GM19193 (cell line): ENCODE measurements around the gene GPR37L1.

Experiments used
- POLR2A ChIP-seq: IDR thresholded peaks from 4 replicates; pipeline ENCODE4 v1.6.1; 2011; ENCODE audit not compliant: insufficient read depth, insufficient read length; ENCODE audit errors: extremely low read depth

Gene GPR37L1, protein sequence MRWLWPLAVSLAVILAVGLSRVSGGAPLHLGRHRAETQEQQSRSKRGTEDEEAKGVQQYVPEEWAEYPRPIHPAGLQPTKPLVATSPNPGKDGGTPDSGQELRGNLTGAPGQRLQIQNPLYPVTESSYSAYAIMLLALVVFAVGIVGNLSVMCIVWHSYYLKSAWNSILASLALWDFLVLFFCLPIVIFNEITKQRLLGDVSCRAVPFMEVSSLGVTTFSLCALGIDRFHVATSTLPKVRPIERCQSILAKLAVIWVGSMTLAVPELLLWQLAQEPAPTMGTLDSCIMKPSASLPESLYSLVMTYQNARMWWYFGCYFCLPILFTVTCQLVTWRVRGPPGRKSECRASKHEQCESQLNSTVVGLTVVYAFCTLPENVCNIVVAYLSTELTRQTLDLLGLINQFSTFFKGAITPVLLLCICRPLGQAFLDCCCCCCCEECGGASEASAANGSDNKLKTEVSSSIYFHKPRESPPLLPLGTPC

GRCh38 chr1:202122639-202123335, at the start of gene GPR37L1:
Gene GPR37L1, plus strand, starts transcription at chr1:202122917. Its CDS starts 47 bp downstream, at chr1:202122964.
- TF ChIP-seq POLR2A, result no peak

DNA sequence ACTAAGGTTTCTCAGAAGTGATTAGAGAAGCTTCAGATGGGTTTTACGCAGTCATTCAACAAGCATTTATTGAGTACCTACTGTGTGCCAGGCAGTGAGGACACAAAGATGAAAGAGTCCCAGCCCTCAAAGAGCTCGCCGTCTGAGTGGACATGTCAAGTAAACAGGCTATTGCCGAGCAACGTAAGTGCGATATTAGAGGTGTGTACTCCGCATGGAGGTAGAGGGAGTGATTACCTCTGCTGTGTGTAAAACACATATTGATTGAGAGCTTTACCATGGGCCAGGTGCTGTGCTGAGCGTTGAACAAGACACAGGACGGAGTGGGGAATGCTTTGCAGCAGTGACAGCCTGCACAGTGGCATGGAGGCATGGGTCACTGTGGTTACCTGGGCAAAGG, 49.5 kb upstream of the GPR37L1 start:
- TF ChIP-seq POLR2A, result no peak

DNA sequence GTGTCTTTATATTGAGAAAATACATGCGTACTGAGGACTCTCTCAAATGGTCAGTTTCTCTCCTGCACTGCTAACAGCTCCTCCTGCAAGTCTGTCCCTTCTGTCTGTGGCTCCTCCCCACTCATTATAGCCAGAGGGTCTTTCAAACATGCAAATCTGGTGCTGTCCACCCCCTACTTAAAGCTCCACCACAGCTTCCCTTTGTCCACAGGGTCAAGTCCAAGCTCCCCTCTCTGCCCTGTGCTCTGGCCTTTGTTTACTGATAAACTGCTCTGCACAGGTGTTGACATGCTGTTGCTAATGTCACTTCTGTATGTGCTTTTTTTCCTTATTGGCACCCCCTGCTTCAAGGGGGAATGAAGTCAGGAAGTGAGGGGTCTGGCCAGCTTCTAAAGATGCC, 47.7 kb upstream of the GPR37L1 start:
- no peak for TF ChIP-seq POLR2A

DNA sequence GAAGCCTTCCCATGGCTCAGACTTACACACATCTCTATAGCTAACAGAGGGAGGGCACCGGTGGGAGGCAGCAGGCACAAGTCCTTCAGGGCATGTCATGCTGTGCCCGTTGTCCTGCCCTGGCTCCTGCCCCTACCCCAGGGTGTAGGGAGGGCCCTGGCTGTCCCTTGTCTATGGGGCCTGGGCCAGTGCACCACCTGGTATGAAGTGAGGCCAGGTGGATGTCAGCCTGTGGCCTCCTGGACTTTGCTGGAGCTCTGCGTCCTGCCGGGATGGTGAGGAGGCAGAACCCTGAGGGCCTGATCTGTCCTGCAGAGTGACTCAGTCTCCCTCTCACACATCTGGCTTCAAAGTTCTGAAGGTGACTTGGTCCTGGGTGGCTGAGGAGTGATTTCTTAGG, 47.3 kb upstream of the GPR37L1 start:
- no peak for TF ChIP-seq POLR2A

- TF ChIP-seq POLR2A, result no peak
These were observed 46.6 kb upstream of the GPR37L1 start for GRCh38 chr1:202076050-202076511.

DNA sequence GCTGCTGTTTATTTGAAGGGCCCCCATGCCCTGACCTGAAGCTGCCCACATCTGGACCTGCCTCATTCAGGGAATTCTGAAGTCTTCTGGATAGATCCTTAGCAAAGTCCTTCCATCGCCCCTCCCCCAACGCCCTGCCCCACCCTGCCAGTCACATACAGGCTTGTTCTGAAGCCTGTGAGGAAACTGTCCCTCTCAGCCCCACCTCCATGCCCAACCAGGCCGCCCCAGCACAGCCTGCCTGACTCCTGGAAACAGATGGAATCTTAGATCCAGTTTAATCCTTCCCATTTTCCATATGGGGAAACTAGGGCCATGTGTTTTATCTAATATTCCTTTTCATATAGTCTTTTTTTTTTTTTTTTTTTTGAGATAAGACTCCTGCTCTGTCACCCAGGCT, 44.5 kb upstream of the GPR37L1 start:
- no peak for TF ChIP-seq POLR2A

- no peak for TF ChIP-seq POLR2A
These were observed 40.7 kb upstream of the GPR37L1 start for GRCh38 chr1:202081992-202082391.

DNA sequence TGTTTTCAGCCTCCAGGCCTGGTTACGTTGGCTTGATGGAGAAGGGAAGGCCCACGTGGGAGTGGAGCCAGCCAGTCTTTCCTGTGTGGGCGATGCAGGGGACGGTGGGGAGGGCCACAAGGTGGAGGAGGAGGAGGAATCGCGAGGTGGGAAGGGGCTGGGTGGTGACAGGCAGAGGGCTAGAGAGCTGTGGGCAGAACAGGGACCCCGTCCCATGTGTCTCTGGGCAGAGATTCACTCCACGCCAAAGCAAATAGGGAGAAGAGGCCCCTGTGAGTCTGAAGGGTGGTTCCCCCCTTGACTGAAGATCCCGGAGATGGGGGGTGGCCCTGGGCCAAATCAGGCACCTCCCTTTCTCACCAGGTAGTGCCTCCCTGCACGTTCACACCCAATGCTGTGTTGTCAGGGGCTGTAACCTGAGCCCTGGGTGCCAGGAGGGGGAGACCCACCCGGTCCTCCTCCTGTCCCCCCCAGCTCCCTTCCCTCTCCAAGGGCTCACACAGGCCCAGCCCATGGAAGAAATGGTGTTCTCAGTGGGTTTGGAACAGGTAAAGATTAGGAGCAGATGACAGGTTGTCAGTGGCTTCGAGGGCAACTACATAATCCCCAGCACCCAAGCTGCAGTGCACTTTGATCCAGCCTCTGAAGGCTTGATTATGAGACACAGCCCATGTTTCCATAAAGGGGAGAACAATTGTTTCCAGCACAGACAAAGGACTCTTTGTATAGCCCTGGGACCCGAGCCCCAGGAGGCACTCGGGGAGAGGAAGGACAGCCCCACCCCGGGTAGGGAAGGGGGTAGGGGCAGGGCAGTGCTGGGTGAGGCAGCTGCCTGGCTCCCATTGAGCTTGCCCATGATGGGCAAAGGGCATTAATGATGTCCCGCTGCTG, 37.7 kb upstream of the GPR37L1 start:
- TF ChIP-seq POLR2A, result no peak

DNA sequence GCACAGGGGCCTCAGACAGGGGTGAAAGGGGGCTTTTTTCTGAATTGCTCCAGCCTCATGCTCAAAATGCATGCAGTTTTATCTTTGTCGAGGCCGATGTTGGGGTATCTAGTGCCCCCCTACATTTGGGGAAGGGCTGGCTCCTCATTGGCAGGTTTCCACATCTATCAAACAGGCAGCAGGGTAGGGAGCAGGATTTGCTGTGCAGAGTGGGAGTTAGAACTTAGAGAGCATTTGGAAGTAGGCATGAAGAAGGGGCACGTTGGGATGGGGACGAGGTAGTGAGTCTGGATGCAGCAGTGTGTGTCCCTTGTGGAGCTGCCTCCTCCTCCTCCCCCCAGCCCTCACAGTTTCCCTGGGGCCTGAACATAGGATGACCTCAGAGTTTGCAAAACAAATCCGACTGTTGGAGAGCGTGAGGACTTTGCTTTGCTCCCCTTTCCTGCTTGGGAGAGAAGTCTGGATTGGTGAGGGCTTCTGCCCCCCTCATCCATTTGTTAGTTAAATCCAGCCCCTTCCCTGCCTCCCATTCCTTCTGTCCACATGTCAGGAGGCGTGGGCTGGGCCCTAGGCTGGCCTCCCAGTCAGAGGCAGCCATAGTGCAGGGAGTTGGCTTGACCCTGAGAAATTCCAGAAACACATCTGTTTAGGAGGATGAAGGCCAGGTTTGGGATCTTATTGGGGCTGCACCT, 36.9 kb upstream of the GPR37L1 start:
- TF ChIP-seq POLR2A, result no peak

DNA sequence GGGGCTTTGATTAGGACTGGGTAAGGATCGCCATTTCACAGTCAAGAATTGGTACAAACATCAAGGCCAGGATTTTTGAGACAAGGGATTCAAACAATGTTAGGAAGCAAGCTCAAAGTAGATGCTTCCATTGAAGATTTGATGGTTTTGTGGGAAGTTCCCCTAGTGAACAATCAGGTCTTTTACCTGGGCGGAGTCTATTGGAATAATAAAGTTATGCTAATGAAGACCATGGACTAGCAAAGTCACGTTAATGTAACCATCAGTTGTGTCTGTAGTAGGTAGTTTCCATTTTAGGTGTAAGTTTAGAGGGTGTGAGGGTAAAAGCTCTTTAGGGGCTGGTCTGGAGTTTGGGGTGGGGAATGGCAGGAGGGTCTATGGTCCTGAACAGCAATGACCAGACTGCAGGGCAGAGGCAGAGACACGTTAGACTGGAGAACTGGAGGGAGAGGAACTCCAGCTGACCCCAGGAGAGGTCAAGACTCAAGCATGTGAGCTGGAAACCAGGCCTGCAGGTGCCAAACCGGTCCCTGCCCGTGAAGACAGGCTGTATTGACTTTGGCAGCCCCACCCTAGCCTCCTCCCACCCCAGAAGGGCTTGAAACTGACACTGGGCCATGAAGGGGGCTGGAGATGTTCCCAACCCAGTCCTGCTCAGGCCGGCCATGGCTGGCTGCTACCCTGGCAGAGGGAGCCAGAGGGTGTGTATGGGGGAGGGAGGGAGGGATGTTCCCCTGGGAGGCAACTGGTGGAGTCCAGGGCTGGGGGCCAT, 36.0 kb upstream of the GPR37L1 start:
- no peak for TF ChIP-seq POLR2A

DNA sequence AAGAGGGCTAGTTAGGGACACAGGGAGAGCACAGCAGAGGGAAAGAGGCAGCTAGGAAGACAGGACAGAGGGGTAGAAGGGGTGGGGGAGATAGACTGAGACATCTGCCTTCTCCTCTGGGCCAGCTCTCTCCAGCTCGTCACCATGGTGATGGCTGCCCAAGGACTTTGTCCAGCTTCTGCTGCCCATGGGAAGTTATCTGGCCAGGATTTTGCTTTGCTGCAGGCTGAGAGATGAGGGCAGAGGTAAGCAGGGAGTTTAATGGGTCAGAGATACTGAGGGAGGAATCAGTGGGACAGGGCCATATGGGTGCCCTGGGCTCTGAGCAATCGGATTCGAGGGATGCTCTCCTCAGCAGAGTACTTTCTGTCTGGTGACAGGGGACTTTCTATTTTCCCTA, 34.5 kb upstream of the GPR37L1 start:
- TF ChIP-seq POLR2A, result no peak

- no peak for TF ChIP-seq POLR2A
These were observed 31.7 kb upstream of the GPR37L1 start for GRCh38 chr1:202090994-202091393.

GRCh38 chr1:202093858-202094257, 28.9 kb upstream of the GPR37L1 start:
- no peak for TF ChIP-seq POLR2A

DNA sequence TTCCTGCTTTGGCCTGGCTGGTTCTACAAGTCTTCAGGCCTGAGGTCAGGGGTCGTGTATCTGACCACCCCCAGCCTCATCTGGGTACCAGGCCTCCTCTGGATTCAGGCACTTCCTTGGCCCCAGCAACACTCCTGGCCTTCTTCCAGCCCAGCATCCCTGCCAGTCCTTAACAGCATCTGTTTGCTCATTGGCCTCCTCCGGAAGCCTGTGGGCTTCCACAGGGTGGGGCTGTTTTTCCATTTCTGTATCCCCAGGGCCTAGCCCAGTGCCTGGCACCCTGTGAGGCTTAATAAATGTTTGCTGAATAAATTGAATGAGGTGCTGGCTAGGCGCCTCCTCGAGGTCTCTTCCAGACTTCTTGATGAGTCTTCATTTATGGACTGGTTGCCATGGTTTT, 21.5 kb upstream of the GPR37L1 start:
- no peak for TF ChIP-seq POLR2A
